Erythroblast (primary cell): ENCODE data around the gene NOTUM.

ENCODE experiments used
- GATA1 ChIP-seq: IDR thresholded peaks from 2 replicates; pipeline ENCODE4 v1.6.1; 2011; ENCODE audit warnings: low read depth, mild to moderate bottlenecking, control low read depth, low read length, moderate library complexity
- POLR2A ChIP-seq: IDR thresholded peaks from 2 replicates; pipeline ENCODE4 v1.6.1; 2011; ENCODE audit warnings: mild to moderate bottlenecking, low read length

- no peak for TF ChIP-seq POLR2A
- TF ChIP-seq GATA1, result no peak
Measured at GRCh38 chr17:81915331-81915730, 45.7 kb downstream of the NOTUM start.
